Activated CD8-positive, alpha-beta memory T cell treated with anti-CD3 and anti-CD28 coated beads, Interleukin-2, amount 10 ng/mL, durations not matched to agents 7 days and 5 days (primary cell): Measurements from ENCODE around the gene GNAT2. TPM values are rescaled to one million over a fixed set of nuclear protein-coding genes. Genes with fewer than 3 reads are reported as not detected.

Experiments used
- ATAC-seq: fragments of 150-1000 bp; cut with Tn5 transposase; one replicate; pipeline ENCODE4 v1.10.0; 2021; ENCODE audit warnings: moderate library complexity
- CTCF ChIA-PET: fragments of 350-600 bp; sonication (Branson Sonifier 250); formaldehyde crosslinking; loops from one replicate; lab custom pipeline; 2021; ENCODE audit warnings: antibody characterized with exemption; lab: Charles Lee
- DNase-seq: peaks from one replicate; pipeline ENCODE4 v3.0.0-alpha.2; 2020
- H3K27ac Mint-ChIP-seq: one replicate; pipeline ENCODE4 v1.8.0; 2021; ENCODE audit warnings: mild to moderate bottlenecking, mixed read lengths
- H3K27me3 Mint-ChIP-seq: one replicate; pipeline ENCODE4 v1.8.0; 2021; ENCODE audit warnings: mixed read lengths
- H3K36me3 Mint-ChIP-seq: one replicate; pipeline ENCODE4 v1.8.0; 2021; ENCODE audit warnings: mild to moderate bottlenecking, mixed read lengths
- H3K4me1 Mint-ChIP-seq: one replicate; pipeline ENCODE4 v1.8.0; 2021; ENCODE audit warnings: mixed read lengths
- H3K4me3 Mint-ChIP-seq: one replicate; pipeline ENCODE4 v1.8.0; 2021; ENCODE audit warnings: mild to moderate bottlenecking, moderate library complexity, mixed read lengths
- H3K9me3 Mint-ChIP-seq: one replicate; pipeline ENCODE4 v1.8.0; 2022; ENCODE audit warnings: low read depth, mixed read lengths
- total RNA-seq, 2 experiments: library from RNA; stranded (reverse); gene quantifications; one replicate each; pipeline ENCODE4 v1.2.3, GENCODE V29; 2021

GNAT2 gene
- total RNA-seq, 2 experiments from 2014 or later = not detected

DNA sequence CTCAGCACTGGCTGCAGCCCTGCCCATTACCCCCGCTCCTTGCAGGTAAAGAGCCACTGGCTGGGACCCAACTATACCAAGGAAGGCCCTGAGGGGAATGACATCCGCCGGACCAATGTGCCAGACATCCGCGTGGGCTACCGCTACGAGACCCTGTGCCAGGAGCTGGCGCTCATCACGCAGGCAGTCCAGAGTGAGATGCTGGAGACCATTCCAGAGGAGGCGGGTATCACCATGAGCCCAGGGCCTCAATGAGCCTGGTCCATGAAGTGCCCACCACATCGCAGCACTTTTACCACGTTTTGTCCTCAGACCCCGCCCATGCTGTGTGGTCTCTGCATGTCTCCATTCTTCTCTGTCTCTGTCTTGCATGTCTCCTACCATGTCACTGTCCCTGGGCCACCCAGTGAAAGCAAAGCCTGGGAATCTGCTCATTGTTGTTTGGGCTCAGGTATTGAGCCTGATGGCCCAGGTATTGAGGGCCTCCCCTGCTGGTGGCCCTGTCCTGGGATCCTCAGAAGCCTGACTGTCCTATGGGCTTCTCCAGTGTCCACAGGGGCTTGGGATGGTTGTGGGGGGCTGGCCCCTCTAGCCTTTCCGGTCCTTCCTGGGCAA, 11.6 kb upstream of the GNAT2 start:
- ATAC-seq (no peak), DNase-seq (peak; percentile 39)
- H3K27me3 Mint-ChIP-seq = no peaks in the 10 kb centered on the region
- H3K27ac Mint-ChIP-seq = no peak overlapping the region
- CTCF ChIA-PET = interaction anchor here (0.7 to 6.7 kb wide), 15 partner anchors 8 to 354 kb away, joined by 3 to 103 read pairs (median 4); partner anchors contain the start of genes AHCYL1 and GNAI3
- H3K4me3 Mint-ChIP-seq = no peak overlapping the region
- H3K4me1 Mint-ChIP-seq = peaks cover 12% of the 10 kb centered on the region
- peaks cover 21% of the 10 kb centered on the region for H3K36me3 Mint-ChIP-seq
- H3K9me3 Mint-ChIP-seq = no peaks in the 10 kb centered on the region

- ATAC-seq (no peak), DNase-seq (peak; percentile 49)
- Mint-ChIP-seq H3K4me3 (no peak overlapping the region), H3K27ac (no peak overlapping the region), H3K27me3 (no peaks in the 10 kb centered on the region), H3K4me1 (peaks cover 10% of the 10 kb centered on the region), H3K9me3 (no peaks in the 10 kb centered on the region), H3K36me3 (peaks cover 21% of the 10 kb centered on the region)
- CTCF ChIA-PET = interaction anchor here (0.7 to 6.7 kb wide), 20 partner anchors 9 to 355 kb away, joined by 3 to 103 read pairs (median 4); partner anchors contain the start of genes AHCYL1, AMPD2, ATXN7L2 and GNAI3
Measured at GRCh38 chr1:109630081-109630897, 10.9 kb upstream of the GNAT2 start.

DNA sequence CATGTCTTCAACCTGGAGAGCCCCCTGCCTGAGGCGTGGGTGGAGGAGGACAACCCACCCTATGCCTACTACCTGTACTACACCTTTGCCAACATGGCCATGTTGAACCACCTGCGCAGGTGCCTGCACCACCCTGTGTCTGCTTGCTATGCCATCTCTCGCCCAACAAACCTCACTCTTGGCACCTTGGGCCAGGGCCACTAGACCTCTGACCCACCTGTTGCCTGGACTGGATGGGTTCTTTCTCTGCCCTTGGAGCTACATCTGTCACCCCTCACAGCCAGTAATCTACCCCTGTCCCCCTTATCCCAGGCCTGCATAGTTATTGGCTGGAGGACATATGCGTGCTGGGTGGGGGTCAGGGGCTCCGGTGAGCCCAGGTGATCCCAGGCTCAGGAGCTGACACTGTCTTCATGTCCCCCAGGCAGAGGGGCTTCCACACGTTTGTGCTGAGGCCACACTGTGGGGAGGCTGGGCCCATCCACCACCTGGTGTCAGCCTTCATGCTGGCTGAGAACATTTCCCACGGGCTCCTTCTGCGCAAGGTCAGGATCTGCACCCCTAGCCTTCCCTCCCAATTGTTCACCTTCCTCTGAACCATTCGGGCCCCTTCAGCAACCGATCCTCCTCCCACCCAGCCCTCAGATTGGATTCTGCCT, 10.1 kb upstream of the GNAT2 start:
- peaks cover 7% of the 10 kb centered on the region for H3K4me1 Mint-ChIP-seq
- H3K27me3 Mint-ChIP-seq = no peaks in the 10 kb centered on the region
- CTCF ChIA-PET = interaction anchor here (0.7 to 6.7 kb wide), 11 partner anchors 10 to 146 kb away, joined by 3 to 103 read pairs (median 4); partner anchors contain the start of genes AMPD2, ATXN7L2, GNAI3 and GNAT2
- no peak overlapping the region for H3K27ac Mint-ChIP-seq
- DNase-seq (peak; percentile 38), ATAC-seq (no peak)
- H3K9me3 Mint-ChIP-seq = no peaks in the 10 kb centered on the region
- peaks cover 21% of the 10 kb centered on the region for H3K36me3 Mint-ChIP-seq
- H3K4me3 Mint-ChIP-seq = no peak overlapping the region

- Mint-ChIP-seq H3K4me3 (no peak overlapping the region), H3K4me1 (peaks cover 11% of the 10 kb centered on the region), H3K27me3 (no peaks in the 10 kb centered on the region), H3K9me3 (no peaks in the 10 kb centered on the region), H3K36me3 (peaks cover 21% of the 10 kb centered on the region), H3K27ac (no peak overlapping the region)
- DNase-seq = peak; percentile 40
- ATAC-seq = no peak
- CTCF ChIA-PET = interaction anchor here (0.6 to 6.7 kb wide), 7 partner anchors 9 to 126 kb away, joined by 3 to 103 read pairs (median 4); partner anchors contain the start of genes AMPD2, GNAI3 and GNAT2
Measured at GRCh38 chr1:109628540-109629321, 9.3 kb upstream of the GNAT2 start.

DNA sequence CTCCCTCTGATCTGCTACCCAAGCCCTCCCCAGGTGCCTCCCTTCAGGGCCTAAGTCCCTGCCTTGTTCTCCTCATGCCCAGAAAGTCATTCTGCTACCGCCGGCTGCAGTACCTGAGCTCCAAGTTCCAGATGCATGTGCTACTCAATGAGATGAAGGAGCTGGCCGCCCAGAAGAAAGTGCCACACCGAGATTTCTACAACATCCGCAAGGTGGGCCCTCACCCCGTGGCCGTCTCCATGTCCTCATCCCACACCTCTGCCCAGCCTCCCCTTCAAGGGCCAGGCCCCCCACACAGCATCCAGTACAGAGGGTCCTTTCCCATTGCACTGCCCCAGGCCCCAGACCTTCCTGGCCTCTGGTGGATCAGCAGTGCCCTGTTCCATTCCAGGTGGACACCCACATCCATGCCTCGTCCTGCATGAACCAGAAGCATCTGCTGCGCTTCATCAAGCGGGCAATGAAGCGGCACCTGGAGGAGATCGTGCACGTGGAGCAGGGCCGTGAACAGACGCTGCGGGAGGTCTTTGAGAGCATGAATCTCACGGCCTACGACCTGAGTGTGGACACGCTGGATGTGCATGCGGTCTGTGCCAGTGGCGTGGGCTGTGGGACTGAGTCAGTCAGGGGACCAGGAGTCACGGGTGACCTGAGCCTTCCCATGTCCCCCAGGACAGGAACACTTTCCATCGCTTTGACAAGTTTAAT, 8.4 kb upstream of the GNAT2 start:
- DNase-seq (peak; percentile 38), ATAC-seq (no peak)
- CTCF ChIA-PET = interaction anchor here (1.2 to 9.1 kb wide), 5 partner anchors 10 to 84 kb away, joined by 5 to 112 read pairs (median 32); partner anchors contain the start of gene GNAI3
- no peaks in the 10 kb centered on the region for H3K9me3 Mint-ChIP-seq
- no peaks in the 10 kb centered on the region for H3K27me3 Mint-ChIP-seq
- no peak overlapping the region for H3K4me3 Mint-ChIP-seq
- no peak overlapping the region for H3K27ac Mint-ChIP-seq
- peaks cover 21% of the 10 kb centered on the region for H3K36me3 Mint-ChIP-seq
- peaks cover 19% of the 10 kb centered on the region for H3K4me1 Mint-ChIP-seq

DNA sequence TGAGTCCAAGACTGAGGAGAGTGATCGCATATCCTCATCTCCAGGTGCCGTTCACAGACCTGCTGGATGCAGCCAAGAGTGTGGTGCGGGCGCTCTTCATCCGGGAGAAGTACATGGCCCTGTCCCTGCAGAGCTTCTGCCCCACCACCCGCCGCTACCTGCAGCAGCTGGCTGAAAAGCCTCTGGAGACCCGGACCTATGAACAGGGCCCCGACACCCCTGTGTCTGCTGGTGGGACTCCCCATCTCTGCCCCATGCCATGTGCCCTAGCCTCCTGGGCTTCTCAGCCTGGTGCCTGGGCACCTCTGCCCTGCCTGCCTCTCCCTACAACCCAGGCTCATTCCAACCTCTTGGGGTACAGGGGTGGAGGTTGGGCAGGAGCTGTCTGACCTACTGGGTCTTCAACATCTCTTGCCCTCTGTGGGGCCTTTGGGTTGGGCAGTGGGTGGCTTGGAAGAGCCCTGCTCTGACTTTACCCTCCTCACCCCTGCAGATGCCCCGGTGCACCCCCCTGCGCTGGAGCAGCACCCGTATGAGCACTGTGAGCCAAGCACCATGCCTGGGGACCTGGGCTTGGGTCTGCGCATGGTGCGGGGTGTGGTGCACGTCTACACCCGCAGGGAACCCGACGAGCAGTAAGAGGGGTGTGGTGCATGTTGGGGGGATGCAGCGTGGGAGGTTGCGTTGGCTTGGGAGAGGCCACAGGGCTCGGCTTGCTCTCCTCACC, 7.4 kb upstream of the GNAT2 start:
- DNase-seq (peak; percentile 33), ATAC-seq (no peak)
- Mint-ChIP-seq H3K4me1 (peaks cover 29% of the 10 kb centered on the region), H3K27me3 (no peaks in the 10 kb centered on the region), H3K36me3 (peaks cover 20% of the 10 kb centered on the region), H3K27ac (no peak overlapping the region), H3K9me3 (no peaks in the 10 kb centered on the region), H3K4me3 (no peak overlapping the region)
- CTCF ChIA-PET = interaction anchor here (1.9 to 9.1 kb wide), 3 partner anchors 11 to 83 kb away, joined by 8 to 112 read pairs (median 103); no protein-coding TSS in a partner anchor

- CTCF ChIA-PET = interaction anchor here (1.6 to 9.1 kb wide), 5 partner anchors 12 to 132 kb away, joined by 5 to 112 read pairs (median 12); partner anchors contain the start of genes CYB561D1 and GNAI3
- Mint-ChIP-seq H3K9me3 (no peaks in the 10 kb centered on the region), H3K36me3 (peaks cover 18% of the 10 kb centered on the region), H3K27me3 (no peaks in the 10 kb centered on the region), H3K4me1 (peaks cover 35% of the 10 kb centered on the region), H3K27ac (peak overlapping the region; percentile 7), H3K4me3 (no peak overlapping the region)
- peak; percentile 40 for DNase-seq
- ATAC-seq = no peak
Measured at GRCh38 chr1:109625601-109626560, 6.5 kb upstream of the GNAT2 start.

- no peaks in the 10 kb centered on the region for H3K9me3 Mint-ChIP-seq
- DNase-seq (peak; percentile 39), ATAC-seq (no peak)
- no peaks in the 10 kb centered on the region for H3K27me3 Mint-ChIP-seq
- no peak overlapping the region for H3K27ac Mint-ChIP-seq
- CTCF ChIA-PET = interaction anchor here (1.1 to 9.1 kb wide), 5 partner anchors 13 to 131 kb away, joined by 3 to 112 read pairs (median 12); partner anchors contain the start of genes CYB561D1 and GNAI3
- H3K36me3 Mint-ChIP-seq = peaks cover 18% of the 10 kb centered on the region
- H3K4me1 Mint-ChIP-seq = peaks cover 35% of the 10 kb centered on the region
- no peak overlapping the region for H3K4me3 Mint-ChIP-seq
Measured at GRCh38 chr1:109625176-109625575, 5.8 kb upstream of the GNAT2 start.

DNA sequence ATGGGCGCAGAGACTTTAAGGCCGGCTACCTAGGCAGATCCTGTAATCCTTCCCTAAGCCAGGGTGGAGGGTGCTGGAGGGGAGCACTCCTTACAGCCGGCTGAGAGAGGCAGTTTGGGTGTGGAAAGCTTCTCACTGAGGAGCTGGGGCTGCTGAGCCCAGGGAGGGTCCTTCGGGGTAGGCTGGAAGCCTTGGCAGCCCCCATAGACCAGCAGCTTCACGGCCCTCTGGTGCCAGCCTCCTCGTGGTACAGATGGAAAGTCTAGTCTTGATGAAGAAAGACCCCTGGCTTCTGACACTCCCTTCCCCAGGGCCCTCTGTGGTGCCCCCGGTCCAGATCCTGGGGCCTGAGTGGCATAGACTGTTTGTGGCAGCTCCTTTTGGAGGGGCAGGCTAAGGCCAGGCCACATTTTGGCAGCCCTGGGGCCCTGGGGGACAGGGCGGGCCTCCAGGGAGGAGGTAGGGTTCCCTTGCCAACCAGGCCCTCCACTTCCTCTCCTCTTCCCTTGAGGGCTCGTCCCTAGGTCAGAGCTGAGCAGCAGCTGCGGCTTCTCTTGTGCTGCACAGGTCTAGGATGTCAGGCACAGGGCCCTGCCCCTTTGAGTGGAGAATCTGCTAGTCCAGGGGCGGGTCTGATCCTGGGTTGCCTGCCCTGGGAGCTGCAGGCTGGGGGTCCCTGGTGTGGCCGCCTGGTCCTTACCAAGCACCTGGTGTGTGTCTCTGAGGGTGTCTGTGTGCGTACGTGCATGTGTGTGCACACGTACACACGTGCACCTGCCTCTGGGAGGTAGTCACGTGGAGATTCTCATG, 5.0 kb upstream of the GNAT2 start:
- Mint-ChIP-seq H3K4me3 (no peak overlapping the region), H3K36me3 (peaks cover 11% of the 10 kb centered on the region), H3K9me3 (no peaks in the 10 kb centered on the region), H3K27me3 (no peaks in the 10 kb centered on the region), H3K27ac (peak overlapping the region; percentile 75), H3K4me1 (peaks cover 37% of the 10 kb centered on the region)
- DNase-seq (peak; percentile 48), ATAC-seq (no peak)
- CTCF ChIA-PET = interaction anchor here (0.9 to 9.1 kb wide), 7 partner anchors 13 to 360 kb away, joined by 3 to 112 read pairs (median 5); partner anchors contain the start of genes AHCYL1, CYB561D1 and GNAI3
